ENCODE measurements around the gene ACRBP. TPM values are rescaled to one million over a fixed set of nuclear protein-coding genes. Genes with fewer than 3 reads are reported as not detected.

The ACRBP gene
- total RNA-seq, 1 experiment from 2014 or later, result 1.3 TPM

DNA sequence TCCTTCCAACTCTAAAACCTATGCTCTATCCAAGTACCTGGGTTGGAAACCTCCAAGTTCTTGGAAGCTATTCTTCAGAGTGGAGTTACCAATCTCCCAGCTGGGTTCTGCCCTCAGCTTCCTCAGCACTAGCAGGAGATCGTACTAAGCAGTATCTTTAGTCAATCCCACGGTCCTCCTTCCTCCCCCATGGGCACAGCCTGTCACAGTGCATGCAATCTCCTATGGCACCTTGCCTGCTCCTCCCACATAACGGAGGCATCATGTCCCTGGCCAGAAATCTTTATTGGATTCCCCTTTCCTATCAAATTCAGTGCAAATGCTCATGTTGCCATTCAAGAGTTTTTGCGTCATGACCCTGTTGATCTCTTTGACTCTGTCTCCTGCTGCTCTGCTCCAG lies 6.1 kb downstream of the ACRBP start:
- peaks cover 46% of the 10 kb centered on the region for H3K27me3 Mint-ChIP-seq (ENCODE audit: low read depth)
- Histone ChIP-seq H3T11ph (ENCODE audit: low read length) (no peak overlapping the region), H3K56ac (ENCODE audit: insufficient read length, low read depth, low read length) (no peak overlapping the region), H2AFZ (ENCODE audit: low read length) (no peak overlapping the region), H3K18ac (ENCODE audit: insufficient read length, low read depth, low read length) (no peak overlapping the region), H2BK20ac (ENCODE audit: low read depth, low read length, poor library complexity, severe bottlenecking) (no peak overlapping the region), H3K27ac (ENCODE audit: insufficient read length, low read depth, low read length) (no peak overlapping the region), H2BK120ac (ENCODE audit: low read depth, low read length, poor library complexity, severe bottlenecking) (no peak overlapping the region), H3K27me3 (ENCODE audit: insufficient read depth, low read length) (no peaks in the 10 kb centered on the region), H2BK12ac (ENCODE audit: insufficient read length, low read depth, low read length) (no peak overlapping the region), H3K9ac (ENCODE audit: extremely low read depth, insufficient read length, low read length) (no peak overlapping the region), H3K4me1 (ENCODE audit: insufficient read depth, low read length) (no peaks in the 10 kb centered on the region; the same call in 1 of the 2 replicates), H4K91ac (ENCODE audit: insufficient read length, low read depth, low read length) (no peak overlapping the region), H3K4ac (ENCODE audit: low read depth, low read length) (no peak overlapping the region), H3K14ac (ENCODE audit: insufficient read depth, low read length) (no peak overlapping the region), H2AK5ac (ENCODE audit: insufficient read length, low read length) (no peak overlapping the region), H3K4me2 (ENCODE audit: insufficient read depth, insufficient read length, low read length) (no peak overlapping the region), H3K23me2 (ENCODE audit: insufficient read length, low read depth, low read length, poor library complexity, severe bottlenecking) (no peaks in the 10 kb centered on the region), H4K8ac (replicated peaks; ENCODE audit: insufficient read length, low read depth, low read length) (no peak overlapping the region), H2BK5ac (ENCODE audit: insufficient read length, low read length) (no peak overlapping the region), H3K79me1 (ENCODE audit: insufficient read depth, low read depth, low read length, poor library complexity, severe bottlenecking) (no peaks in the 10 kb centered on the region), H2BK15ac (ENCODE audit: low read depth, low read length) (no peak overlapping the region), H4K20me1 (ENCODE audit: control insufficient read depth, insufficient read depth, insufficient read length) (no peaks in the 10 kb centered on the region), H3K23ac (ENCODE audit: insufficient read length, low read depth, low read length) (no peak overlapping the region), H3K79me2 (ENCODE audit: insufficient read depth, low read length) (no peaks in the 10 kb centered on the region), H3K9me3 (ENCODE audit: control insufficient read depth, low read depth, low read length) (no peaks in the 10 kb centered on the region), H4K5ac (ENCODE audit: insufficient read length, low read depth, low read length) (no peak overlapping the region)
- no peaks in the 10 kb centered on the region for H3K36me3 Mint-ChIP-seq (ENCODE audit: insufficient read depth in 1 of 3, low read depth in 3 of 3)
- WGBS (ENCODE audit: extremely low coverage, insufficient read length, low lambda C conversion rate), result no CpG with 5 or more reads among the region's 4 CpGs
- no peak overlapping the region for H3K27ac Mint-ChIP-seq
- no peaks in the 10 kb centered on the region for H3K9me3 Mint-ChIP-seq
- H3K4me1 Mint-ChIP-seq, result peaks cover 9 to 17% of the 10 kb centered on the region in 2 experiments
- TF ChIP-seq CTCF (conservative IDR thresholded peaks at IDR 0.05), result no peak
- H3K4me3 Mint-ChIP-seq, result no peak overlapping the region
- DNase-seq, result no peak
